Left colon (tissue), 2 donors: ENCODE results near the gene CPNE2. TPM values are rescaled to one million over a fixed set of nuclear protein-coding genes. Genes with fewer than 3 reads are reported as not detected.
"Not testable (repeated sequence)": the region's sequence is repeated elsewhere in the genome, so short reads cannot be mapped to it uniquely, and the experiment has no call there.

Source experiments
- ATAC-seq: fragments of 200-7000 bp; cut with Tn5 transposase; one replicate; pipeline ENCODE4 v1.9.1; 2020; ENCODE audit warnings: mild to moderate bottlenecking, moderate library complexity
- DNase-seq, 2 donors: peaks; one replicate each; pipeline ENCODE4 v3.0.0-alpha.2; 2020
- intact Hi-C, 2 donors: fragments of 100-400 bp; cut with DNase I in 1 of 2; cut with micrococcal nuclease in 1 of 2; formaldehyde crosslinking; loops; one replicate each; pipeline versions ENCODE4 v1.11.2 to v1.14.0; 2022; cut with DNase I, micrococcal nuclease
- total RNA-seq, 2 donors: library from RNA; stranded (reverse); fragmentation: NEBNext Ultra II Directional; extraction: Animal tissue kit (Norgen Biotek cat#: 25700); gene quantifications; one replicate each; pipeline ENCODE4 v1.2.1, GENCODE V29; 2021
- donor health status: DM: no; HTN: no; CAD: no.
- donor health status: DM: yes; HTN: yes; CAD: no.

CPNE2 gene
- total RNA-seq, 2 donors from 2014 or later = 73.2 to 91.0 TPM

- DNase-seq (peak; percentile 60 to 69), ATAC-seq (peak; percentile 17)
- intact Hi-C loops = loop anchor here in 1 of 2 donors (5.0 kb wide), 1 partner anchor 156 kb away; the partner anchor contains the start of gene ARL2BP
Observed at GRCh38 chr16:57091200-57091974, 996 bp upstream of the CPNE2 start.

GRCh38 chr16:57092786-57093411 is 516 bp downstream of the CPNE2 start:
- ATAC-seq (peak; percentile 48), DNase-seq (peak in 1 of 2 donors; percentile 70)
- intact Hi-C loops = loop anchor here in 1 of 2 donors (5.0 kb wide), 1 partner anchor 154 kb away; the partner anchor contains the start of gene ARL2BP

- intact Hi-C loops = loop anchor here in 1 of 2 donors (5.0 kb wide), 1 partner anchor 153 kb away; the partner anchor contains the start of gene ARL2BP
- peak; percentile 49 for ATAC-seq
- peak; percentile 74 to 80 for DNase-seq
Observed at GRCh38 chr16:57093666-57094564, 1.5 kb downstream of the CPNE2 start.

GRCh38 chr16:57094911-57095310 is 2.5 kb downstream of the CPNE2 start:
- DNase-seq (no peak), ATAC-seq (no peak)
- intact Hi-C loops = loop anchor here in 1 of 2 donors (5.0 kb wide), 1 partner anchor 152 kb away; the partner anchor contains the start of gene ARL2BP

GRCh38 chr16:57096192-57096591 is 3.8 kb downstream of the CPNE2 start:
- ATAC-seq (no peak), DNase-seq (no peak)
- intact Hi-C loops = no loop called here

- intact Hi-C loops = no loop called here
- DNase-seq (no peak), ATAC-seq (no peak)
Observed at GRCh38 chr16:57096793-57097192, 4.4 kb downstream of the CPNE2 start.

GRCh38 chr16:57098188-57098841 is 5.9 kb downstream of the CPNE2 start:
- ATAC-seq = no peak
- intact Hi-C loops = no loop called here
- DNase-seq = no peak

- DNase-seq, intact Hi-C loops, ATAC-seq: not testable (repeated sequence)
Observed at GRCh38 chr16:57099965-57100364, 7.6 kb downstream of the CPNE2 start.

- intact Hi-C loops = no loop called here
- no peak for DNase-seq
- no peak for ATAC-seq
Observed at GRCh38 chr16:57100445-57100844, 8.1 kb downstream of the CPNE2 start.

- no peak for ATAC-seq
- DNase-seq = no peak
- intact Hi-C loops = no loop called here
Observed at GRCh38 chr16:57102888-57103851, 10.8 kb downstream of the CPNE2 start.

GRCh38 chr16:57104706-57105105 is 12.3 kb downstream of the CPNE2 start:
- intact Hi-C loops = no loop called here
- DNase-seq (no peak), ATAC-seq (no peak)

- intact Hi-C loops = no loop called here
- no peak for ATAC-seq
- no peak for DNase-seq
Observed at GRCh38 chr16:57105184-57105583, 12.8 kb downstream of the CPNE2 start.

GRCh38 chr16:57106767-57107166 is 14.4 kb downstream of the CPNE2 start:
- intact Hi-C loops = no loop called here
- no peak for ATAC-seq

GRCh38 chr16:57107321-57107922 is 15.0 kb downstream of the CPNE2 start:
- intact Hi-C loops = no loop called here
- ATAC-seq (no peak), DNase-seq (no peak)

More at GRCh38 chr16:57106767-57107166, 14.4 kb downstream of the CPNE2 start:
- no peak for DNase-seq

- DNase-seq (no peak), ATAC-seq (no peak)
- intact Hi-C loops = no loop called here
Observed at GRCh38 chr16:57108432-57108831, 16.0 kb downstream of the CPNE2 start.

- intact Hi-C loops = not testable (repeated sequence)
Observed at GRCh38 chr16:57109259-57110105, 17.1 kb downstream of the CPNE2 start.

More at GRCh38 chr16:57109259-57110105, 17.1 kb downstream of the CPNE2 start:
- ATAC-seq, DNase-seq: not testable (repeated sequence)
